A673 (cell line): ENCODE results near the gene ALDH7A1. TPM values are rescaled to one million over a fixed set of nuclear protein-coding genes. Genes with fewer than 3 reads are reported as not detected.
"Not testable (repeated sequence)": the region's sequence is repeated elsewhere in the genome, so short reads cannot be mapped to it uniquely, and the experiment has no call there.

Source experiments
- BruUV-seq: library from RNA; stranded (reverse); fragments of 400-500 nt; replicated peaks from 2 replicates; lab custom pipeline; 2021; lab: Mats Ljungman, UMichigan
- CTCF ChIA-PET: fragments of 300-600 bp; sonication (Branson Sonifier 250); formaldehyde crosslinking; loops from one replicate; lab custom pipeline; 2022; ENCODE audit warnings: antibody characterized with exemption; lab: Charles Lee
- POLR2A ChIA-PET: fragments of 300-600 bp; sonication (Branson Sonifier 250); formaldehyde crosslinking; loops from one replicate; lab custom pipeline; 2022; ENCODE audit warnings: antibody characterized with exemption; ENCODE audit not compliant: low non-redundant PET; lab: Charles Lee
- DNase-seq: peaks from one replicate; pipeline ENCODE4 v3.0.0-alpha.2; 2015; ENCODE audit warnings: low spot score
- H3K27ac ChIP-seq: fragments of 200-600 bp; sonication (generic); 2 replicates; pipeline ENCODE4 v1.5.1; 2016; ENCODE audit warnings: mixed run types, low read depth, mild to moderate bottlenecking, mixed read lengths, antibody characterized with exemption, low read length; ENCODE audit not compliant: poor library complexity, severe bottlenecking
- H3K27me3 ChIP-seq: fragments of 200-600 bp; sonication (generic); replicated peaks from 2 replicates; pipeline ENCODE4 v1.6.1; 2017; ENCODE audit warnings: mixed run types, low read depth, mild to moderate bottlenecking, mixed read lengths, antibody characterized with exemption, low read length; ENCODE audit not compliant: insufficient read depth, poor library complexity
- H3K36me3 ChIP-seq: fragments of 200-600 bp; sonication (generic); 2 replicates; pipeline ENCODE4 v1.6.1; 2016; ENCODE audit warnings: mixed run types, mild to moderate bottlenecking, mixed read lengths, antibody characterized with exemption, low read length; ENCODE audit not compliant: insufficient read depth, poor library complexity, severe bottlenecking
- H3K4me1 ChIP-seq: fragments of 200-600 bp; sonication (generic); 2 replicates; pipeline ENCODE4 v1.6.1; 2017; ENCODE audit warnings: mixed run types, mild to moderate bottlenecking, mixed read lengths, antibody characterized with exemption, low read length; ENCODE audit not compliant: insufficient read depth, poor library complexity, severe bottlenecking
- H3K4me3 ChIP-seq: fragments of 200-600 bp; sonication (generic); 2 replicates; pipeline ENCODE4 v1.5.1; 2016; ENCODE audit warnings: low read depth, mixed run types, mild to moderate bottlenecking, mixed read lengths, low read length; ENCODE audit not compliant: poor library complexity, severe bottlenecking
- H3K9me3 ChIP-seq: fragments of 200-600 bp; sonication (generic); 2 replicates; pipeline ENCODE4 v1.6.1; 2016; ENCODE audit warnings: mixed run types, low read depth, mild to moderate bottlenecking, mixed read lengths, antibody characterized with exemption, low read length; ENCODE audit not compliant: poor library complexity, severe bottlenecking
- CTCF ChIP-seq: fragments of 300-800, 200-600 bp; sonication (generic); conservative IDR thresholded peaks from 2 replicates; pipeline ENCODE4 v1.5.1; 2017; ENCODE audit warnings: low read depth, mild to moderate bottlenecking, antibody characterized with exemption, low read length, moderate library complexity, mixed read lengths
- EZH2 ChIP-seq: fragments of 200-600 bp; sonication (generic); IDR thresholded peaks from 2 replicates; pipeline ENCODE4 v1.6.1; 2017; ENCODE audit warnings: borderline replicate concordance, low read depth, mild to moderate bottlenecking, mixed read lengths, antibody characterized with exemption, low read length; ENCODE audit not compliant: poor library complexity, severe bottlenecking
- intact Hi-C: fragments of 100-400 bp; cut with micrococcal nuclease; formaldehyde crosslinking; loops from one replicate; pipeline ENCODE4 v1.10.0; 2022; ENCODE audit not compliant: unreplicated experiment
- total RNA-seq: library from RNA; stranded (reverse); gene quantifications from 2 replicates; pipeline ENCODE4 v1.2.3, GENCODE V29; 2021

Gene ALDH7A1
- total RNA-seq, 1 experiment from 2014 or later, result 95.2 TPM

- H3K9me3 ChIP-seq, result no peaks in the 10 kb centered on the region
- BruUV-seq, result no TSS peak
- CTCF ChIA-PET, result no interaction called here
- no peak for TF ChIP-seq EZH2
- no peak for TF ChIP-seq CTCF
- no peak overlapping the region for H3K27ac ChIP-seq
- DNase-seq, result no peak
- H3K36me3 ChIP-seq, result no peaks in the 10 kb centered on the region
- POLR2A ChIA-PET, result no interaction called here
- peaks cover 9% of the 10 kb centered on the region for H3K4me1 ChIP-seq
- H3K27me3 ChIP-seq, result no peaks in the 10 kb centered on the region
- no peak overlapping the region for H3K4me3 ChIP-seq
- intact Hi-C loops, result no loop called here
These were observed 73.9 kb downstream of the ALDH7A1 start for GRCh38 chr5:126521130-126521529.

GRCh38 chr5:126520593-126520953 is 74.4 kb downstream of the ALDH7A1 start:
- H3K27me3 ChIP-seq, result no peaks in the 10 kb centered on the region
- H3K4me3 ChIP-seq, result no peak overlapping the region
- POLR2A ChIA-PET, result no interaction called here
- TF ChIP-seq EZH2 (no peak), CTCF (no peak)
- DNase-seq, result no peak
- no peak overlapping the region for H3K27ac ChIP-seq
- H3K9me3 ChIP-seq, result no peaks in the 10 kb centered on the region
- H3K36me3 ChIP-seq, result no peaks in the 10 kb centered on the region
- CTCF ChIA-PET, result no interaction called here
- intact Hi-C loops, result no loop called here
- no TSS peak for BruUV-seq
- peaks cover 3% of the 10 kb centered on the region for H3K4me1 ChIP-seq

GRCh38 chr5:126519637-126520592 is 75.1 kb downstream of the ALDH7A1 start:
- intact Hi-C loops, result no loop called here
- Histone ChIP-seq H3K27ac (no peak overlapping the region), H3K36me3 (no peaks in the 10 kb centered on the region), H3K9me3 (no peaks in the 10 kb centered on the region), H3K27me3 (no peaks in the 10 kb centered on the region), H3K4me1 (no peaks in the 10 kb centered on the region), H3K4me3 (no peak overlapping the region)
- TF ChIP-seq EZH2, result no peak
- no peak for TF ChIP-seq CTCF
- DNase-seq, result no peak
- no TSS peak for BruUV-seq
- CTCF ChIA-PET, result no interaction called here
- POLR2A ChIA-PET, result no interaction called here

GRCh38 chr5:126519223-126519622 is 75.8 kb downstream of the ALDH7A1 start:
- H3K9me3 ChIP-seq, H3K4me3 ChIP-seq, H3K27me3 ChIP-seq, H3K4me1 ChIP-seq, intact Hi-C loops, H3K36me3 ChIP-seq, DNase-seq, POLR2A ChIA-PET, CTCF ChIA-PET, H3K27ac ChIP-seq, BruUV-seq: not testable (repeated sequence)
